ENCODE results near the gene RAPGEF1. TPM values are rescaled to one million over a fixed set of nuclear protein-coding genes. Genes with fewer than 3 reads are reported as not detected.

The RAPGEF1 gene
- total and polyA plus RNA-seq, 2 of the 13 experiments (the other 11 are each of a cell fraction or from before 2014, with no cell fraction given): 21.2 to 38.9 TPM

- no peak for TF ChIP-seq MED13 (CRISPR knock-in tag; IDR thresholded peaks at IDR 0.05)
- TF ChIP-seq CREM (IDR thresholded peaks at IDR 0.05): no peak
- no peak for TF ChIP-seq CREM (CRISPR knock-in tag; IDR thresholded peaks at IDR 0.05)
- no peak for TF ChIP-seq ZNF576 (CRISPR knock-in tag; IDR thresholded peaks at IDR 0.05)
- no peak for TF ChIP-seq ZNF281 (CRISPR knock-in tag; IDR thresholded peaks at IDR 0.05; ENCODE audit: borderline replicate concordance)
- TF ChIP-seq ZNF616 (CRISPR knock-in tag; IDR thresholded peaks at IDR 0.05; ENCODE audit: low read depth): 0 out of 2 replicates have a peak, but pooled peaks have one; percentile 9
- TF ChIP-seq SRSF4 (IDR thresholded peaks at IDR 0.05; ENCODE audit: low read depth, low read length, poor library complexity, severe bottlenecking): no peak
- no peak for TF ChIP-seq ZNF652 (CRISPR knock-in tag; IDR thresholded peaks at IDR 0.05; ENCODE audit: borderline replicate concordance, low read depth)
- TF ChIP-seq ARID4A (CRISPR knock-in tag; IDR thresholded peaks at IDR 0.05; ENCODE audit: borderline replicate concordance): peak; percentile 41; the same call in 1 of the 2 replicates
- TF ChIP-seq ZKSCAN5 (CRISPR knock-in tag; IDR thresholded peaks at IDR 0.05): no peak
- 0 out of 2 replicates have a peak, but pooled peaks have one; percentile 27 for TF ChIP-seq ZNF274 (CRISPR knock-in tag; IDR thresholded peaks at IDR 0.05)
- TF ChIP-seq MBD4 (IDR thresholded peaks at IDR 0.05; ENCODE audit: borderline replicate concordance, low read length): no peak
- no peak for TF ChIP-seq REL (CRISPR knock-in tag; conservative IDR thresholded peaks at IDR 0.05)
- no peak for TF ChIP-seq ZNF121 (CRISPR knock-in tag; IDR thresholded peaks at IDR 0.05)
- no peak for TF ChIP-seq HES4 (CRISPR knock-in tag; IDR thresholded peaks at IDR 0.05; ENCODE audit: borderline replicate concordance)
- TF ChIP-seq ERF (CRISPR knock-in tag; IDR thresholded peaks at IDR 0.05): 0 out of 2 replicates have a peak, but pooled peaks have one; percentile 16
- TF ChIP-seq ZMYM3 (CRISPR knock-in tag; IDR thresholded peaks at IDR 0.05): 0 out of 2 replicates have a peak, but pooled peaks have one; percentile 27
- TF ChIP-seq IKZF5 (CRISPR knock-in tag; IDR thresholded peaks at IDR 0.05): no peak
- no peak for TF ChIP-seq PTBP1 (IDR thresholded peaks at IDR 0.05; ENCODE audit: low read depth, low read length, poor library complexity, severe bottlenecking)
- no peak for TF ChIP-seq ARID2 (CRISPR knock-in tag; IDR thresholded peaks at IDR 0.05; ENCODE audit: borderline replicate concordance)
These were observed 1.4 kb downstream of the RAPGEF1 start (continued) for GRCh38 chr9:131738293-131739132.
